ENCODE results near the gene PEAR1. TPM values are rescaled to one million over a fixed set of nuclear protein-coding genes. Genes with fewer than 3 reads are reported as not detected.
A peak's percentile ranks its signal among the peaks of the same experiment; 100 is the strongest.

PEAR1 gene
- total RNA-seq, 1 donor from 2014 or later: 1.9 TPM

- peak; percentile 13 for DNase-seq (ENCODE audit: low spot score)
Measured at GRCh38 chr1:156859523-156860112, 33.9 kb upstream of the PEAR1 start.

- DNase-seq (ENCODE audit: low spot score): peak; percentile 49
Measured at GRCh38 chr1:156860113-156860627, 33.3 kb upstream of the PEAR1 start.

GRCh38 chr1:156860628-156861423 lies 32.7 kb upstream of the PEAR1 start, which contains the start of gene NTRK1:
TSS of gene NTRK1 (plus strand) at chr1:156860865. CDS start at chr1:156860935, 70 bp downstream.
- peak; percentile 60 for DNase-seq (ENCODE audit: low spot score)

- no peak for DNase-seq (ENCODE audit: low spot score)
Measured at GRCh38 chr1:156862584-156862983, 30.9 kb upstream of the PEAR1 start.

- peak; percentile 36 for DNase-seq (ENCODE audit: low spot score)
Measured at GRCh38 chr1:156862997-156863599, 30.4 kb upstream of the PEAR1 start.

- DNase-seq (ENCODE audit: low spot score): no peak
Measured at GRCh38 chr1:156863631-156864030, 29.9 kb upstream of the PEAR1 start.

GRCh38 chr1:156864796-156865195 lies 28.7 kb upstream of the PEAR1 start:
- DNase-seq (ENCODE audit: low spot score): no peak

GRCh38 chr1:156865258-156865657 lies 28.3 kb upstream of the PEAR1 start:
- DNase-seq (ENCODE audit: low spot score): no peak

GRCh38 chr1:156865865-156866248 lies 27.7 kb upstream of the PEAR1 start:
- DNase-seq (ENCODE audit: low spot score): no peak

GRCh38 chr1:156866249-156866909 lies 27.1 kb upstream of the PEAR1 start:
- DNase-seq (ENCODE audit: low spot score): no peak

- DNase-seq (ENCODE audit: low spot score): no peak
Measured at GRCh38 chr1:156868341-156868740, 25.2 kb upstream of the PEAR1 start.

GRCh38 chr1:156869455-156869854 lies 24.1 kb upstream of the PEAR1 start:
- no peak for DNase-seq (ENCODE audit: low spot score)

GRCh38 chr1:156873659-156874058 lies 19.9 kb upstream of the PEAR1 start:
- DNase-seq (ENCODE audit: low spot score): no peak

GRCh38 chr1:156874142-156874541 lies 19.4 kb upstream of the PEAR1 start:
- DNase-seq (ENCODE audit: low spot score): no peak

- DNase-seq (ENCODE audit: low spot score): no peak
Measured at GRCh38 chr1:156874572-156875340, 18.8 kb upstream of the PEAR1 start.

- DNase-seq (ENCODE audit: low spot score): no peak
Measured at GRCh38 chr1:156875341-156875615, 18.2 kb upstream of the PEAR1 start.

GRCh38 chr1:156876281-156876680 lies 17.2 kb upstream of the PEAR1 start:
- no peak for DNase-seq (ENCODE audit: low spot score)

- DNase-seq (ENCODE audit: low spot score): no peak
Measured at GRCh38 chr1:156877433-156878170, 15.9 kb upstream of the PEAR1 start.

- no peak for DNase-seq (ENCODE audit: low spot score)
Measured at GRCh38 chr1:156879876-156880275, 13.6 kb upstream of the PEAR1 start.

GRCh38 chr1:156880473-156880872 lies 13.0 kb upstream of the PEAR1 start:
- no peak for DNase-seq (ENCODE audit: low spot score)

- no peak for DNase-seq (ENCODE audit: low spot score)
Measured at GRCh38 chr1:156881101-156881500, 12.4 kb upstream of the PEAR1 start.
